Bone marrow (tissue), 2 donors: Measurements from ENCODE around the gene ATPAF2.

Experiments
- DNase-seq, 2 donors: peaks; one replicate each; lab custom pipeline; 2025; lab: John Stamatoyannopoulos, UW

ATPAF2 gene

DNA sequence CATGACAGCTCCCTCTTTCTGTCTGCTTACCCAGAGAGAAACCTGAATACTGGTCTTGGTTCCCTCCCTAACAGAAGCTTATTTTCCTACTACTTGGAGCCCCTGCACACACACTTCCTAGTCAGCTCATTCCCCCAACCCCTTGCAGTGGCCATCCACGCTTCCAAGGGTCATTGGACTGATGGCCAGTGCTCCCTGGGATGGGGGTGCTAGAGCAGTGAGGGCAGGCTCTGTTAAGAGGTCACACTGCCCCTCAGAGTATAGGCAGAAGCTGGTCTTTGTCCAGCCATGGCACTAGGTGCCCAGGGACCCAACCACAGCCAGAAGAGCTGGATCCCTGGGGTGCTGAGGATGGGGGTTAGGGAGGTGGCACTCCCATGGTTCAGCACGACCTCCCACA is 53.8 kb downstream of the ATPAF2 start:
- DNase-seq = no peak

DNA sequence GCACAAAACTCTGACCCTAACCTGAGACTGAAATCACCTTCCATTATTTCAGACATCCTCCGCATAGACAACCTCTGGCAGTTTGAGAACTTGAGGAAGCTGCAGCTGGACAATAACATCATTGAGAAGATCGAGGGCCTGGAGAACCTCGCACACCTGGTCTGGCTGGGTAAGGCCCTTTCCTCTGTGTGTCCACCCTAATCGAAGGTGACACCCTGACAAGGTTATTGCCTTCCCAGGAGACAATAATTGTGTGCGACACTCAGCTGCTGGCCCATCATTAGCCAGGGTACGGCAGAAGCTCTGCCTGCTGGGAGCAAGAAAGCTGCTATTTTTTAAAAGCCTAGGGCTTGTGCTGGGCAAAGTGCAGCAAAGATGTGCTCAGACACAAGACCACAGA is 55.2 kb downstream of the ATPAF2 start:
- no peak for DNase-seq

DNA sequence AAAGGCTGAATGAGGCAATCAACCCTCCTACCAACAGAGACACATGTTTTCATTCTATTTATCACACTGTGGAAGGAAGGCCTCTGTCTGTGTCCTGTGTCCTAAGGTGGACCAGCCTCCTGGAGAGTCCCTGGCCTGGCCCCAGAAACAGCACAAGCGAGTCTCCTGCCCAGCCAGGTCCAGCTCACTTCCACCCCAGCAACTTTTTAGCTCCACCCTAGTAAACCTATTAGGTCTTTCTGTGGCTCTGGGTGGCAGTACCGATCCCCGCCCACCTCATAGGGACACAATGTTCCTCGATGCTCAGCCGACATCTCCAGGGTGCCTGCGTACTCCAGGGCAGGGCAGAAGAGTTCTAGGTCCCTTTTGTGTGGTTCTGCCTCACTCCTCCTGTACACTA is 55.6 kb downstream of the ATPAF2 start:
- DNase-seq = no peak

DNA sequence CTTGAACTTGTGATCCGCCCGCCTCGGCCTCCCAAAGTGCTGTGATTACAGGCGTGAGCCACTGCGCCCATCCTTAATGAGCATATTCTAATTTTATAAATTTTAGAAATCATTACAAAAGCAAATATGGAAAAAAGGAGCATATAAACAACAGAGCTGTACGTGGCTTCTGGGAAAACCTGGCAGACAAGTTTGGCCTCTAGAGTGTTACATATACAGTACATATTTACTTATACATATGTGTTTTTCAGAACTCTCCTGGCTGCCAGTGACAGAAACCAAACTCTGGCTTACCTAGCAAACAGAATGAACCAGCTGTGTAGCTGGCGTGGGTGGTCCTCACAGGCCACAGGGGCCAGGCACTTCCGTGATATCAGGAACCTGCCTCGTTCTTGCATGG is 56.2 kb downstream of the ATPAF2 start:
- no peak for DNase-seq

DNA sequence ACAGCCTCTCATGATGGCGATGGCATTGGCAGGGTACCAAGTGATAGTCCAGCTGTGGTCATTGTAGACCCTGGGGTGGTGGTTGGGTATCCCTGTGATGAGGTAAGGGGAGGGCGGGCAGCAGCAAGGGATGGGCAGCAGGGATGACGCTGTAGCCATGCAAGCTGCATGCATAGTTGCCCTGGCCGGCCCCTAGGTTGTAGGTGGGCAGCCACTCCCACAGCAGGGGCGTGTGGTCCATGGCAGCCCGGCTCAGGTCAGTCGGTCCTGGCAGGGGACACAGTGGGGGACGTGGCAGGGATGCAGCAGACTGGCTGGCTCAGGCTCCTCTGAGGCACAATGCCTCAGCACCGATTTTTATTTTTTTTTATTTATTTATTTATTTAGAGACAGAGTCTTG is 57.6 kb downstream of the ATPAF2 start:
- DNase-seq = no peak

DNA sequence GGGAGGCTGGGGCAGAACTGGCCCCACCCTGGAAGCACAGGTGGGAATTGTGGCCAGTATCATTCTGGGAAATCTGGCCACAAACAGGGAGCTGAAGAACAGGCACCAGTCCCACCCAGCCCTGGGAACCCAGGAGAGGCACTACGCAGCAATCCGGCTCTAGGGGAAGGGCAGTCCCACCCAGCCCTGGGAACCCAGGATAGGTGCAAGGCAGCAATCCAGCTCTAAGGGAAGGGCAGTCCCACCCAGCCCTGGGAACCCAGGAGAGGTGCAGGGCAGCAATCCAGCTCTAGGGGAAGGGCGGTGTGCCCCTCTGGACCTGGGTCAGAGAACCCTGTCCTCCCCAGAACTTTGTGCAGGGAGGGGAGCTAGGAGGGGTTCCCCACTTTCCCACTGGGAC is 59.2 kb downstream of the ATPAF2 start:
- DNase-seq = no peak

DNA sequence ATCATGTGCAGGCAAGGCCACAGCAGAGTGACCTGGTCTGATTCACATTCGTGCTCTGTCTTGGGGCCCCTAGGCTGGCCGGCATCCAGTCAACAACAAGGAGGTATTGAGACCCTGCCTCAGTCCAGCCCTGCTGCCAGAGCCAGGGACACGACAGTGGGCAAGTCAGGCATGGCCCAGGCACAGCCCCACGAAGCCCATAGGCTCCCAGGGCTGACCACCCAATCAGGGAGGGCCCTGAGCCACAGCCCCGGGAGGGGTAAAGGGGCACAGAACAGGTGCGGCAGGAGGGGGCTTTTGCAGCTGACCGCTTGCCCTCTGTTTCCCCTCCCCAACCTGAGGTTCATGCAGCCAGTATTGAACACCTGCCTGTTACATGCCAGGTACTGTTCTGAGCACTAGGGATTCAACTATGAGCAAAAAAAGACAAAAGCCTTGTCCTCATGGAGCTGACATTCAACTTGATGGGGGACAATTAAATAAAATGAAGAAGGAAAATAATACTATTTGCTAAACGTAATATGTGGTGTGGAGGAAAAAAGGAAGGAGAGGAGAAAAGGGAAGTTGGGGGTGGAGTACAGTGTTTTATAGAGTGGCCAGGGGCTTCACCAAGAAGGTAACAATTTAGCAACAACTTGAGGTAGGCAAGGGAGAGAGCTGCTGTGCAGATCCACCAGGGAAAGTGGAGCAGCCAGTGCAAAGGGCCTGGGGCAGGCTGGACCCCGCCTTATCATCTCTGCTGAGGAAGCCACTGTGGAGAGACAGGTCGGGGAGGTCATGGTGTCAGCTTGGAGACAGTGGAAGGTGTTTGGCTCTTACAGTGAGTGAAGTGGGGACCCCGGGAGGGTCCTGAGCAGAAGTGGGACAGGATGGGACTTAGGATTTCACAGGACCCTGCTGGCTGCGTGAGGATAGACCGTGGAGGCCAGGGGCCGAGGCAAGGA is 60.2 kb downstream of the ATPAF2 start:
- peak in 1 of 2 donors; percentile 11 for DNase-seq

DNA sequence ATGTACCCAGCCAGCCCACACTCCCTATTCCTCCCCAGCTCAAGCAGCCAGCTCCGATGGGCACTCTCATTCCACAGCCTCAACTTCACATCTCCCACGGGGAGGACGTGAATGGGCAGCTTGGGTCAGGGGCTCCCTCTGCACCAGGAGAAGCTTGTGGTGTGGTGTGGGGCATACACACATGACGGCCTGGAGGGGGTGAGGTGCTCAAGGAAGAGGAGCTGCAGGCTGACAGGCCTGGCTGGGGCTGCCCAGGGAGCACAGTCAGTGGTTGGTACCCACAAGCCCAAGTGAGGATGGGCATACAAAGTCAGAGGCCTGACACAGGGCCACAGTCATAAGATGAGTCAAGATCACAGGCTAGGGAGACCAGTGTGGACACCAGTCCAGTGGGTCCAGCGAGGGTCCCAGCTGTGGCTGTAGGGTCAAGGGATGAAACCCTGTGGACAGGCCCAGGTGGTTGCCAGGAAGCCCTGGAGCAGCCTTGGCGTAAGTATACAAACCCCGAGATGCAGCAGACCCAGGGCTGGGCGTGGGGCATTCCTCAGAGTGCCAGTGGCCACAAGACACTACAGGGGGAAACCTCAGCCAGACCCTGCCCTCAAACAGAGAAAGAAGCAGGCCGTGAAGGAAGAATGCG is 61.9 kb downstream of the ATPAF2 start:
- no peak for DNase-seq

DNA sequence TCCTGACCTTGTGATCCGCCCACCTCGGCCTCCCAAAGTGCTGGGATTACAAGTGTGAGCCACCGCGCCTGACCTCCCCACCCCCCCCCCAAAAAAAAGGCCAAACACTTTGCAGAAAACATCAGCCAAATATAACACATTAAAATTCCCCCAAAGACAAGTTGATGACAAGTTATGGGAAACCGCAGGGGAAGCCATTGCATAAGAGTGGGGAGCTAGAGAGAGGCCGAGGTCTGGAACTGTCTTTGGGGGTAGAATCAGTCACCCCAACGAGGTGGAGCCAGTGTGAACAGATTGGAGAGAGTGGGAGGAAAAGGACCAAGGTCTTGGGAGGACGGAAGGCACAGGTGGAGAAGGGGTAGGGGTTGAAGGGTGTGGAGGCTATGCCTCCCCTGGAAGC is 63.5 kb downstream of the ATPAF2 start:
- peak in 1 of 2 donors; percentile 37 for DNase-seq

DNA sequence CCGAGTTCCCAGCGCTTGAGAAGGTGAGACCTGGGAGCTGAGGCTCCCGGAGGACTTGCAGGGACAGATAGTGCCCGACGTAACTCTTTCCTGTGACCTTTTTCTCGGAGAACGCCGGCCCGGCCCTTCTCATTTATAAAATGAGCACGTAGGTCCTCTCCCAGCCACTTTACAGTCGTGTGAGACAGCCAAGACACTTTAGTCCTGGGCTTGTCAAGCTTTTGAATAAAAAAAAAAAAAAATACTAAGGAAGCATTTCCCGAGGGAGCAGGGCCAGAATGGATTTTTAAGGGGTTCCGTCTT is 66.1 kb downstream of the ATPAF2 start:
- no peak for DNase-seq

DNA sequence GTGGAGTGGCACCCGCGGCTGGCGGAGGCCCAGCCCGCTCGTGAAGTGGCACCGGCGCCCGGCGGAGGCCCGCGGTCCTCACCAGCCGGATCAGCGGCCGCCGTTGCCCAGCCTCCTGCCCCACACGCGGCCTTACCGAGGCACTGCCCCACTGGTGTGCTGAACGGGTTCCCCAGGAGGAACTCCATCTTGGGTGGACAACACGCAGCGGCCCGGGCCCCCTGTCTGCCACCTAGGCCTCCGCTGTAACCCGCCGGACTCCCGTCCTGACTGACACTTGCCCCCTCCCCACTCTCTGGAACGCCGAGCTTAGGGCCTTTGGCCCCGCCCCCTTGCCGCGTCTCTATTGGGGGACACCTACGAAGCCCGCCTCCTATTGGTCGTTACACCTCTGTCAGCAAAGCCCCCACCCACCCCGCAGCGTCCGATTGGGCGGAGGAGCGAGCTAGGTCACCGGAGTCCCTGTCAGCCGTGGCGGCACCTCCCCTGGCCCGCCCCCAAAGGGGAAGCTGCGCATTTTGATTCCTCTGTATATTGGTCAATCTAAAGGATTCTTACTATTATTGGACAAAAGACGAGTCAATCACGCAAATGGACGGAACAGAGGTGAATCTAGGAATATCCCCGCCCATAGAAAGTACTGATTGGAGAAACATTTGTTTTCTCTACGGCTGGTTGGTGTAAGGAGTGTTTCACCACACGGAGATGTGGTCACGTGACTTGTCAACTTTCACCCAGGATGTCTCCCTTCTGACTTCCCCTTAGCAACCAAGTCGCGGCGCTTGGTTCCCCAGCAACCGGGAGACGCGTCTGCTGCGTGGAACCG is 66.6 kb downstream of the ATPAF2 start, which contains the start of the genes DRC3 and TOM1L2:
TSS of gene DRC3 (plus strand) at position 737 of the 826 bp plus-strand sequence. CDS start 4,737 bp downstream, outside the sequence.
TSS of gene TOM1L2 (minus strand) at position 275 of the 826 bp plus-strand sequence. CDS start at position 188, 87 bp downstream.
- DNase-seq = peak; percentile 94 to 100

DNA sequence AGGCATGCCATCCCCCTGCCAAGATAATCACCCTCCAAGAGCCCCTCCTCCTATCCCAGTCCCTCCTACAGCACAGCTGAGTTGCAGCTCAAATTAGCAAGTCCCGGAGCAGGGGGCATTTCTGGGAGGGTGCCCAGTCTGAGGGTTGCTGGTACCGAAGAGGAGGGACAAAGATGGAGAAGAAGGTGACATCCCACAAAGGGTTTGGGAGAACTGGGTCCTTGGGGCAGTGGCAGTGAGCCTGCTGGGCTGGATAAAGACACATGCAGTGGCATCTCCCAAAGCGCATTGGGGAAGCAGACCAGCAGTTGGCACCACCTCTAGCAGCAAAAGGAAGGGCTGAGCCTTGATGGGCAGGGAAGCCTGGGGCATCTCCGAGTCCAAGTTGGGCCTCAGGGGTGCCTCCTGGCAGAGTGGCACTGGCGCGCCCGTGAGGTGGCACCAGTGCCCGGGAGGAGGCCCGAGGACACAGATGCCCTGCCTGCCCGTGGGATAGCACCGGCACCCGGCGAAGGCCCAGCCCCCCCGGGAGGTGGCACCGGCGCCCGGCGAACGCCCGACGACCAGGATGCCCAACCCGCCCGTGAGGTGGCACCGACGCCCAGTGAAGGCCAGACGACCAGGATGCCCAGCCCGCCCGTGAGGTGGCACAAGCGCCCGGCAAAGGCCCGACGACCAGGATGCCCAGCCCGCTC is 67.4 kb downstream of the ATPAF2 start:
- no peak for DNase-seq

DNA sequence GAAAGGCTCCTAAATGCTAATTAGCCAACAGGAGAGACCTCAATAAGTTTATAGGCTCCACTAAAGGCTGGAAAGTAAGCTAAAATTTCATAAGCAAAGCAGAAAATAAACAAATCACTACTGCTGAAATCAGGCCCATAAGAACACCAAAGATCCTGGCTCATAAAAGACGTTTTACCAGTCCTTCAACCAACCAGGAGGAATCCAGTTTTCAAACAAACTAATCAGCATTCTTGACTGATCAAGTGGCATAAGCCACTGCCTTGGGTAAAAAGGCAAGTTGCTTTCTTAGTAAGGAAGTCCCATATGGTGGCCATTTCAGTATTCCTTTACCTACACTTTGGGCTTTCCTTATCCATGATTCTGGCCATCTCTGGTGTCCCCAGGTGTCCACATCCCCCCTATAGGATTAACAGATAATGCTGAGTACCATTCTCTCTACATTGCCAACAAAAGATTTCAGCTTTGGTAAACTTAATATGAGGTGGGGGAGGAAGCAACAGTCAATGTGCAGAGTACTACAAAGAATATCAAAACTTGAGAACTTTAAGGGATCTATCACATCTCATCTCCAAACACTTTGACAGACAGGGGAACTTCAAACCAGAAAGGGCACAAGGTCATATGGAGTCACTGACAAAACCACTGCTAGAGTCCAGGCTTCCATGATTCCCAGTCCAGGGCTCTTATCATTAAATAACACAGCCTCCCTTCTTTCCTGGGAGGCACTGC is 68.1 kb downstream of the ATPAF2 start:
- no peak for DNase-seq
